HepG2 (cell line): Measurements from ENCODE around the gene MCU. TPM values are rescaled to one million over a fixed set of nuclear protein-coding genes. Genes with fewer than 3 reads are reported as not detected.
"Not testable (repeated sequence)": the region's sequence is repeated elsewhere in the genome, so short reads cannot be mapped to it uniquely, and the experiment has no call there.

Source experiments
- ATAC-seq: fragments of 200-7000 bp; cut with Tn5 transposase; 3 replicates; pipeline ENCODE4 v1.9.1; 2020; ENCODE audit warnings: mild to moderate bottlenecking, moderate library complexity
- BruUV-seq: library from RNA; stranded (reverse); fragments of 400-500 nt; replicated peaks from 2 replicates; lab custom pipeline; 2021; lab: Mats Ljungman, UMichigan
- CTCF ChIA-PET: fragments of 300-600 bp; formaldehyde crosslinking; extraction: SDS; loops from one replicate; lab custom pipeline; 2021; ENCODE audit warnings: low total read pairs, inconsistent platforms, low intra/inter-chr PET ratio; lab: Yijun Ruan, JAX
- POLR2A ChIA-PET: fragments of 350-600 bp; sonication (Branson Sonifier 250); formaldehyde crosslinking; loops from one replicate; lab custom pipeline; 2020; ENCODE audit warnings: antibody characterized with exemption, inconsistent platforms; lab: Yijun Ruan, JAX
- DNase-seq: peaks from one replicate; pipeline ENCODE4 v3.0.0-alpha.2; 2015; ENCODE audit warnings: low spot score
- FAIRE-seq: peaks from 3 replicates; lab custom pipeline; 2011; peaks lifted over from hg19 to GRCh38; lab: Jason Lieb, UNC
- H2AFZ ChIP-seq: one replicate; pipeline ENCODE4 v1.6.1; 2011; ENCODE audit warnings: low read length, inconsistent platforms
- H3K27ac ChIP-seq: fragments of 300-600 bp; 3 replicates; pipeline ENCODE4 v1.8.0; 2011; ENCODE audit warnings: mixed run types, mild to moderate bottlenecking, mixed read lengths, low read length, inconsistent platforms; ENCODE audit not compliant: insufficient read depth; ENCODE audit errors: extremely low read length
- H3K27me3 ChIP-seq, 2 experiments: fragments of 200-600 bp in 1 of 2; 2 replicates in 1 of 2; 3 replicates in 1 of 2; pipeline versions ENCODE4 v1.6.0 to v1.8.0; 2011; ENCODE audit warnings: low read length in 2 of 2, mild to moderate bottlenecking in 2 of 2, moderate library complexity in 2 of 2, inconsistent platforms in 1 of 2; ENCODE audit not compliant: insufficient read depth in 2 of 2, control insufficient read depth in 1 of 2
- H3K36me3 ChIP-seq, 2 experiments: fragments of 200-600 bp in 1 of 2; replicated peaks in 1 of 2; 2 replicates in 1 of 2; 3 replicates in 1 of 2; pipeline versions ENCODE4 v1.5.1 to v1.8.0; 2011; ENCODE audit warnings: low read length in 2 of 2, inconsistent platforms in 1 of 2; ENCODE audit not compliant: insufficient read depth in 2 of 2, control insufficient read depth in 1 of 2
- H3K4me1 ChIP-seq: 2 replicates; pipeline ENCODE4 v1.5.1; 2012; ENCODE audit warnings: low read length, inconsistent platforms; ENCODE audit not compliant: insufficient read depth
- H3K4me2 ChIP-seq: 2 replicates; pipeline ENCODE4 v1.6.0; 2011; ENCODE audit warnings: low read depth, low read length, inconsistent platforms
- H3K4me3 ChIP-seq, 3 experiments: fragments of 200-600 bp in 1 of 3; sonication (generic), shearing (Covaris generic) in 1 of 3; replicated peaks in 1 of 3; 2 replicates each; pipeline ENCODE4 v1.5.1; 2011 to 2016; ENCODE audit warnings: low read length in 3 of 3, inconsistent platforms in 2 of 3, low read depth in 2 of 3, mild to moderate bottlenecking in 2 of 3, control low read depth in 1 of 3, mixed read lengths in 1 of 3; ENCODE audit not compliant: insufficient read depth in 1 of 3
- H3K79me2 ChIP-seq: one replicate; pipeline ENCODE4 v1.6.1; 2011; ENCODE audit warnings: low read length, inconsistent platforms; ENCODE audit not compliant: insufficient read depth
- H3K9ac ChIP-seq: 2 replicates; pipeline ENCODE4 v1.6.0; 2011; ENCODE audit warnings: mild to moderate bottlenecking, low read depth, low read length, inconsistent platforms; ENCODE audit not compliant: insufficient read depth
- H3K9me3 ChIP-seq: 2 replicates; pipeline ENCODE4 v1.5.1; 2012; ENCODE audit warnings: mild to moderate bottlenecking, low read length
- H4K20me1 ChIP-seq: 2 replicates; pipeline ENCODE4 v1.6.0; 2011; ENCODE audit warnings: inconsistent platforms, mild to moderate bottlenecking, low read length, moderate library complexity; ENCODE audit not compliant: insufficient read depth
- BCL6 ChIP-seq: IDR thresholded peaks from 2 replicates; pipeline ENCODE4 v1.6.1; 2016; ENCODE audit warnings: missing genetic modification reagents, missing compliant biosample characterization
- ERF ChIP-seq: IDR thresholded peaks from 2 replicates; pipeline ENCODE4 v1.6.1; 2018; ENCODE audit warnings: missing biosample characterization, missing genetic modification reagents
- NFE2L1 ChIP-seq: sonication (generic); formaldehyde crosslinking; IDR thresholded peaks from 2 replicates; pipeline ENCODE4 v1.4.0; 2020; ENCODE audit warnings: missing genetic modification reagents, mild to moderate bottlenecking, borderline replicate concordance
- SOX13 ChIP-seq, 3 experiments: fragments of 450-650 bp in 1 of 3; sonication (generic) in 1 of 3; formaldehyde crosslinking in 1 of 3; IDR thresholded peaks in 2 of 3; conservative IDR thresholded peaks in 1 of 3; 2 replicates each; pipeline versions ENCODE4 v1.5.0 to v1.6.1; 2016 to 2020; ENCODE audit warnings: antibody characterized with exemption in 1 of 3, mild to moderate bottlenecking in 1 of 3, missing compliant biosample characterization in 1 of 3, missing genetic modification reagents in 1 of 3, moderate library complexity in 1 of 3
- WGBS: methylation state at CpG from one replicate; pipeline ENCODE4 v1.1.6; 2017; ENCODE audit warnings: low lambda C conversion rate; 5-methylcytosine and 5-hydroxymethylcytosine counted together
- in situ Hi-C: cut with HindIII; loops from 2 replicates; pipeline ENCODE4 v1.10.0; 2017; ENCODE audit warnings: low pct_unique_long_range_greater_than_20kb; ENCODE audit not compliant: extremely low pct_ligation_motif_present
- intact Hi-C: fragments of 100-400 bp; cut with micrococcal nuclease; formaldehyde crosslinking; loops from one replicate; pipeline ENCODE4 v1.10.0; 2022; ENCODE audit not compliant: unreplicated experiment
- polyA plus RNA-seq, 8 experiments: library from polyadenylated mRNA; depleted of rRNA in 3 of 8; stranded (reverse) in 7 of 8; unstranded in 1 of 8; fragments of >200 nt; fragmentation: Illumina TruSeq in 4 of 8; extraction: Trizol in 4 of 8; gene quantifications; 2 replicates each; pipeline versions ENCODE4 v1.2.1 to v1.2.3, GENCODE V29; 2011 to 2016; ENCODE audit warnings: low read depth in 4 of 8, missing spikeins in 1 of 8, mixed read lengths in 1 of 8; ENCODE audit not compliant: insufficient read depth in 1 of 8
- total RNA-seq, 5 experiments: library from RNA; depleted of rRNA; stranded (reverse); fragments of >200 nt; fragmentation: Illumina TruSeq; extraction: Trizol; gene quantifications; 2 replicates each; pipeline ENCODE4 v1.2.3, GENCODE V29; 2016; ENCODE audit warnings: low read depth in 1 of 5
- TF ChIP-seq, protein P1 (sequence below): IDR thresholded peaks from 2 replicates; pipeline ENCODE4 v1.6.1; 2016; ENCODE audit warnings: missing biosample characterization, missing genetic modification reagents, low read depth
- TF ChIP-seq, protein P2 (sequence below): IDR thresholded peaks from 2 replicates; pipeline ENCODE4 v1.6.1; 2018; ENCODE audit warnings: missing genetic modification reagents, mild to moderate bottlenecking, missing compliant biosample characterization

Gene MCU
- total and polyA plus RNA-seq, 2 of the 13 experiments (the other 11 are each of a cell fraction or from before 2014, with no cell fraction given) = 25.9 to 64.5 TPM

DNA sequence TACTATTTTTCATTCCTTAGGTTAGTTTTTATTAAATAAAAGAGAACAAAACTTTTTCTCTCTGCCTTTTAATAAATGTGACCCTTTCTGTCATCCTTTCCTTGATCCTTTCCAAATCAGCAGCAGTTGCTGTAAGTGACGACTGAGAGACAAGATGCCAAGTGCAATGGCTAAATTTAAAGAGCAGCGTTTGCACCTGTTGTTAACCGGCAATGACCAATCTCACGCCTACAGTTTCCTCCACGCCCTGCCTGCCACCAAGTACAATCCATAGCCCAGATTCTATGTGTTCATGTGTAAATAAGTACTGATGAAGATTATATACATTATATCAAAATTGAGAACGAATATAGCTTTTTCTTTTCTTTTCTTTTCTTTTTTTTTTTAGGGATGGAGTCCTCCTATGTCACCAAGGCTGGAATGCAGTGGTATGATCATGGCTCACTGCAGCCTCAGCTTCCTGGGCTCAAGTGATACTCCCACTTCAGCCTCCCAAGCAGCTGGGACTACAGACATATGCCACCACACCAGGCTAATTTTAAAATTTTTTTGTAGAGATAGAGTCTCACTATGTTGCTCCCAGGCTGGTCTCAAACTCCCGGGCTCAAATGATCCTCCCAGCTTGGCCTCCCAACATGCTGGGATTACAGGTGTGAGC, 6.5 kb upstream of the MCU start (continued):
- TF ChIP-seq, protein P1, sequence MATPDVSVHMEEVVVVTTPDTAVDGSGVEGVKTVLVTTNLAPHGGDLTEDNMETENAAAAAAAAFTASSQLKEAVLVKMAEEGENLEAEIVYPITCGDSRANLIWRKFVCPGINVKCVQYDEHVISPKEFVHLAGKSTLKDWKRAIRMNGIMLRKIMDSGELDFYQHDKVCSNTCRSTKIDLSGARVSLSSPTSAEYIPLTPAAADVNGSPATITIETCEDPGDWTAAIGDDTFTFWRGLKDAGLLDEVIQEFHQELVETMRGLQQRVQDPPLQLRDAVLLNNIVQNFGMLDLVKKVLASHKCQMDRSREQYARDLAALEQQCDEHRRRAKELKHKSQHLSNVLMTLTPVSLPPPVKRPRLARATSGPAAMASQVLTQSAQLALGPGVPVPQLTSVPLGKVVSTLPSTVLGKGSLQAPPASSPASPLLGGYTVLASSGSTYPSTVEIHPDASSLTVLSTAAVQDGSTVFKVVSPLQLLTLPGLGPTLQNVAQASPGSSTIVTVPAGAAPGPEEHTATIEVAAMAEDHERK (CRISPR knock-in tag) = no peak

DNA sequence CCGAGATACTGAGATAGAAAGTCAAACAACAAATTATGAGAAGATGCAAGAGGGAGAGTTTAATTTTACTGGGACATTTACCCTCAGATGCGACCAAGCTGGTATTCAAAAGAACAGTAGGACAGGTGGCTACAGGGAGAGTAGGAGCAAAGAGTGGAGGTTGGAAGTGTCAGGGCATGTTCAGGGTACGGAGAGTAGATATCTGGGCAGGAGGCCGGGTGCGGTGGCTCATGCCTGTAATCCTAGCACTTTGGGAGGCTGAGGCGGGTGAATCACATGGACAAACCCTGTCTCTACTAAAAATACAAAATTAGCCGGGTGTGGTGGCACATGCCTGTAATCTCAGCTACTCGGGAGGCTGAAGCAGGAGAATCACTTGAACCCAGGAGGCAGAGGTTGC, 5.5 kb upstream of the MCU start:
- H4K20me1 ChIP-seq, H3K36me3 ChIP-seq, FAIRE-seq, H3K4me2 ChIP-seq, H3K79me2 ChIP-seq, DNase-seq, H3K9ac ChIP-seq, H2AFZ ChIP-seq, in situ Hi-C loops, ATAC-seq, H3K27ac ChIP-seq, H3K9me3 ChIP-seq, H3K27me3 ChIP-seq, BruUV-seq, H3K4me3 ChIP-seq, CTCF ChIA-PET, intact Hi-C loops: not testable (repeated sequence)
- POLR2A ChIA-PET = interaction anchor here (0.9 kb wide), 1 partner anchor 10 kb away, joined by 4 read pairs; no protein-coding TSS in a partner anchor
- peaks cover 47% of the 10 kb centered on the region for H3K4me1 ChIP-seq
- 82% methylated on average over 7 of the region's 8 CpGs for WGBS

DNA sequence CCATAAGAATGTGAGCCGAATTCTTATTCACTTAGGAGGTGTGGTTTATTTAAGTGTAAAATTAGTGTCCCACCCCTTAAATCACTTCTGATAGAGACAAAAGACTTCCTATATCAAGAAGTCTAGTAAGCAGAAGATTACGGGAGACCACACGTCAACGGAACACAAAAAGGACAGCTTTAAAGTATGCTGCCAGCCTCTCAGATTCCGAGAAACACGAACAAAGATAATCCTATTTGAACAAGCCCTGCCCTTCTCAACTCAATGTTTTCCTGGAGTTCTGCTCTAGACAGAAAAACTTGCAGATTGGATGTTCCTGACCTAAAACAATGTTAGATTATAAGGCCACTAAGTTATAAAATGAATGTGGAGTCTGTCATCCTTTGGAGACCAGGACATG, 4.9 kb upstream of the MCU start:
- H3K36me3 ChIP-seq = no peaks in the 10 kb centered on the region
- WGBS = 8% methylated on average over 6 of the region's 6 CpGs
- H3K4me3 ChIP-seq = peak overlapping the region in 2 of 3 experiments; percentile 20 to 35; a peak in 3 of 6 replicates
- no TSS peak for BruUV-seq
- no peaks in the 10 kb centered on the region for H4K20me1 ChIP-seq
- intact Hi-C loops (no loop called here), in situ Hi-C loops (no loop called here)
- H3K79me2 ChIP-seq = no peaks in the 10 kb centered on the region
- peak; percentile 37 for FAIRE-seq
- POLR2A ChIA-PET = interaction anchor here (0.9 to 1.1 kb wide), 2 partner anchors 11 to 19 kb away, joined by 3 to 4 read pairs; no protein-coding TSS in a partner anchor
- ATAC-seq = no peak
- no peak overlapping the region for H3K27ac ChIP-seq
- peak overlapping the region; percentile 74 for H2AFZ ChIP-seq
- CTCF ChIA-PET = no interaction called here
- H3K27me3 ChIP-seq = no peaks in the 10 kb centered on the region
- no peak for DNase-seq
- peak overlapping the region; percentile 35; the same call in 1 of the 2 replicates for H3K9ac ChIP-seq
- H3K4me1 ChIP-seq = peaks cover 48% of the 10 kb centered on the region
- TF ChIP-seq NFE2L1 = no peak
- peak; percentile 53; the same call in 1 of the 2 replicates for TF ChIP-seq BCL6 (CRISPR knock-in tag)
- TF ChIP-seq ERF = 0 out of 2 replicates have a peak, but pooled peaks have one; percentile 13
- TF ChIP-seq, protein P2, sequence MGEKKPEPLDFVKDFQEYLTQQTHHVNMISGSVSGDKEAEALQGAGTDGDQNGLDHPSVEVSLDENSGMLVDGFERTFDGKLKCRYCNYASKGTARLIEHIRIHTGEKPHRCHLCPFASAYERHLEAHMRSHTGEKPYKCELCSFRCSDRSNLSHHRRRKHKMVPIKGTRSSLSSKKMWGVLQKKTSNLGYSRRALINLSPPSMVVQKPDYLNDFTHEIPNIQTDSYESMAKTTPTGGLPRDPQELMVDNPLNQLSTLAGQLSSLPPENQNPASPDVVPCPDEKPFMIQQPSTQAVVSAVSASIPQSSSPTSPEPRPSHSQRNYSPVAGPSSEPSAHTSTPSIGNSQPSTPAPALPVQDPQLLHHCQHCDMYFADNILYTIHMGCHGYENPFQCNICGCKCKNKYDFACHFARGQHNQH = no peak
- TF ChIP-seq SOX13 (IDR thresholded peaks at IDR 0.05) = no peak
- 0 out of 4 replicates have a peak, but pooled peaks of 1 of the 2 experiments have one; percentile 30 for TF ChIP-seq SOX13 (CRISPR knock-in tag; conservative IDR thresholded peaks at IDR 0.05 in 1 of 2, IDR thresholded peaks at IDR 0.05 in 1 of 2)
- H3K9me3 ChIP-seq = no peaks in the 10 kb centered on the region
- peak overlapping the region; percentile 67 for H3K4me2 ChIP-seq
